Suprapubic skin (tissue), 4 donors: Measurements from ENCODE around the gene CNTN4.

Experiments used
- EP300 ChIP-seq: sonication (generic); formaldehyde crosslinking; IDR thresholded peaks from one replicate; pipeline ENCODE4 v1.6.1; 2017; ENCODE audit warnings: antibody characterized with exemption
- POLR2A ChIP-seq, 2 donors: fragments of 450-650 bp; IDR thresholded peaks; one replicate each; pipeline ENCODE4 v1.6.1; 2017; ENCODE audit warnings: antibody characterized with exemption in 2 of 2, mild to moderate bottlenecking in 2 of 2, moderate library complexity in 2 of 2
- POLR2AphosphoS5 ChIP-seq, 3 donors: sonication (generic); formaldehyde crosslinking; IDR thresholded peaks; one replicate each; pipeline ENCODE4 v1.6.1; 2017; ENCODE audit warnings: antibody characterized with exemption in 3 of 3
- TF ChIP-seq, protein P1 (sequence below), 2 donors: fragments of 200-600 bp in 1 of 2; fragments of 450-650 bp in 1 of 2; sonication (generic) in 1 of 2; IDR thresholded peaks; one replicate each; pipeline ENCODE4 v1.5.1; 2016 to 2019; ENCODE audit warnings: antibody characterized with exemption in 2 of 2, mild to moderate bottlenecking in 1 of 2, moderate library complexity in 1 of 2

DNA sequence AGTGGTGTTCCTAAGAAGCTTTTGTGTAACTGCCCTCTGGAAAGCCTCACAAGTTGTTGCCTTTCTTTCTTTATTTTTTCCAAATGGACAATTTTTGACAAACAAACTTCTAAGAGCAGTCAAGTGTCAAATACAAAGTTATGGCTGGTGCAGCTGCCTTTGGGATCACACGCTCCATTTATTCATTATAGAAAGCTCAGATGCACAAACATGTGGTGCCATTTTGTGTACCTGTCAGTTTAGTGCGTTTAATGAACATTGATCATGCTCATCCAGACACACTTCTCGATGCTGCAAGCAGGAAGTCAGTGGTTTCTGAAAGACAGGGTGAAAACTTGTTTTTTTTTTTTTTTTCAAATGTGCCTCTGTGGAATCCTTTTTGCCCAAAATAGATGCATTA, 324.5 kb downstream of the CNTN4 start:
- TF ChIP-seq, protein P1, sequence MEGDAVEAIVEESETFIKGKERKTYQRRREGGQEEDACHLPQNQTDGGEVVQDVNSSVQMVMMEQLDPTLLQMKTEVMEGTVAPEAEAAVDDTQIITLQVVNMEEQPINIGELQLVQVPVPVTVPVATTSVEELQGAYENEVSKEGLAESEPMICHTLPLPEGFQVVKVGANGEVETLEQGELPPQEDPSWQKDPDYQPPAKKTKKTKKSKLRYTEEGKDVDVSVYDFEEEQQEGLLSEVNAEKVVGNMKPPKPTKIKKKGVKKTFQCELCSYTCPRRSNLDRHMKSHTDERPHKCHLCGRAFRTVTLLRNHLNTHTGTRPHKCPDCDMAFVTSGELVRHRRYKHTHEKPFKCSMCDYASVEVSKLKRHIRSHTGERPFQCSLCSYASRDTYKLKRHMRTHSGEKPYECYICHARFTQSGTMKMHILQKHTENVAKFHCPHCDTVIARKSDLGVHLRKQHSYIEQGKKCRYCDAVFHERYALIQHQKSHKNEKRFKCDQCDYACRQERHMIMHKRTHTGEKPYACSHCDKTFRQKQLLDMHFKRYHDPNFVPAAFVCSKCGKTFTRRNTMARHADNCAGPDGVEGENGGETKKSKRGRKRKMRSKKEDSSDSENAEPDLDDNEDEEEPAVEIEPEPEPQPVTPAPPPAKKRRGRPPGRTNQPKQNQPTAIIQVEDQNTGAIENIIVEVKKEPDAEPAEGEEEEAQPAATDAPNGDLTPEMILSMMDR (IDR thresholded peaks at IDR 0.05): no peak
- TF ChIP-seq POLR2AphosphoS5 (IDR thresholded peaks at IDR 0.05): no peak
- no peak for TF ChIP-seq POLR2A (IDR thresholded peaks at IDR 0.05)
- no peak for TF ChIP-seq EP300
